GM21367 (cell line): ENCODE measurements around the gene ING5.

Experiments
- ATAC-seq: cut with Tn5 transposase; IDR thresholded peaks from one replicate; pipeline ENCODE4 v1.9.1; 2021; ENCODE audit not compliant: unreplicated experiment

ING5 gene

DNA sequence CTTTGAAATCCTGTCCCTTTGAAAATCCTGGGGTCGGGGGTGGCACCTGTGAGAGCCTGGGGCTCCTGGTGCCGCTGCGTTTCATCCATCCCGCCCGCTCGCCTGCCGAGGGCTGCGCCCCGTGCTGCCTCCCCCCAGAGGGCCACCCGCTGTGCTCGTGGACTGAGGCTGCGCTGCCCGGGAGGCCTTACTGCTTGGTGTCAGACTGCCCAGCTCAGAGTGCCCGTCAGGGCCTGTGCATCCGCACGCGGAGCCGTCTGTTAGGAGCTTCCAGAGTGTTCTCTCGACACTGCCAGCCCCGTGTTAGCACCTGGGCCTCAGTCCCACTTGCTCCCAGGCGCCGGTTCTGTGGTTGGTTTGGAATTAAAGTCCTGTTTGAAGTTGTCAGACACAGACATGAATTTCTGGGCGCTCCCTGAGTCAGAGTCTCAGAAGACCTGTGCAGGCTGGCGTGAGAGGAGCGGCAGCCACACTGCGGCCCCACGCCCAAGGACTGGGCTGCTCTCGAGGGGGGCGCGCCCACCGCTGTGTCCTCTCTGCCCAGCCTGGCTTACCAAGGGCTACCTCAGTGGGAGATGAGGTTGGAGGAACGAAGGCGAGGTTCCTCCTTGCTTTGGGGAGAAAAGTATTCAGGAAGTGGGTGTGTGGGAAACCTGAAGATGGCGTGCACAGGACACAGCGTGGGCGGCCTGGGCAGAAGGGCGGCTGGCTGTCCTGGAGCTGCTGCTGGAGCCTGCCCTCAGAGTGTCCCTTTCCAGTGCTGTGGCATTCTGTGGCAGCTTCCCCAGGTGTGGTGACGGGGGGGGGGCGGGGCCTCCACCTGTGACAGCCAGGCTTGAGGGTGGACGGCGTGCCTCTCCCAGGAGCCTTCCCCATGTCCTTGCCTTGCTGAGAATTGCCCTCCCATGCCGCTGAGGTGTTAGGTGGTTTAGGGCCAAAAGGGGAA is 29.3 kb upstream of the ING5 start:
- ATAC-seq: no peak

GRCh38 chr2:241673189-241673663 is 28.6 kb upstream of the ING5 start:
- ATAC-seq: no peak

DNA sequence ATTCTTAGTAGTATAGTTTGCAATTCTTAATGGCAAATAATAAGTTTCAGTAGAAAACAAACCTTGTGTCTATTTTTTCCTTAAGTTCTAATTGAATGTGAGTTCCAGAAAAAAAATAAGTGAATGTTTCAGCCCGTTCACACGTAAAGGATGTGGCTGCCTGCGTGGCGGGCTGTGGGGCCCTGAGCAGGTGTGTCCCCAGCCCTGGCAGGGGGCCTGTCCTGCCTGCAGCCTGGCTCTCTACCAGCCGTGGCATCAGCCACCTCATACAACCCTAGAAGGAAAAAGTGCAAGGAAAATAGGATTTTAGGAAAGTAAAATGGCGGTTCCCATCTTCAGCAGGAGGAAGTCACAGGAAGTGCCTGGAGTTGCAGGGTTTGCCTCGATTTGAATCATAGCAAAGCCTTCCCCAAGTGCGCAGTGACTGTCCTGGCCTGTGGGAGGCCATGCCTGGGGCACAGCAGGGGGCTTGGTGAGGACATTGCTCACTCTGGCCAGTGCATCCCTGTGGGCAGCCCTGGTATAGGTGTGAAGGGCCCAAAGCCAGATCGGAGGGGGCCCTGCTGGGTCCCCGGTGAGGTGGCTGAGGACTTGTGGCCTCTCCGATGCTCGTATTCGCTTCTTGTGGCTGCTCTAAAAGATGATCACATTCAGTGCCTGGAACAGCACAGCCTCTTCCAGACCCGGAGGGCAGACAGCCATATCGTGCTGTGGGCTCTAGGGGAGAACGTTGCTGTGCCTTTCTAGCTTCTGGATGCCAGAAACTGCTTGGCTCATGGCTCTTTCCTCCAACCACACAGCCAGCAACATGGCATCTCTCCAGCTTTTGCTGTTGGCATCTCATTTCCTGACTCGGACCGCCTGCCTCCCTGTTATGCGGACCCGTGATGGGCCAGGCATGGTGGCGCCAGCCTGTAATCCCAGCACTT is 27.8 kb upstream of the ING5 start:
- ATAC-seq: no peak

DNA sequence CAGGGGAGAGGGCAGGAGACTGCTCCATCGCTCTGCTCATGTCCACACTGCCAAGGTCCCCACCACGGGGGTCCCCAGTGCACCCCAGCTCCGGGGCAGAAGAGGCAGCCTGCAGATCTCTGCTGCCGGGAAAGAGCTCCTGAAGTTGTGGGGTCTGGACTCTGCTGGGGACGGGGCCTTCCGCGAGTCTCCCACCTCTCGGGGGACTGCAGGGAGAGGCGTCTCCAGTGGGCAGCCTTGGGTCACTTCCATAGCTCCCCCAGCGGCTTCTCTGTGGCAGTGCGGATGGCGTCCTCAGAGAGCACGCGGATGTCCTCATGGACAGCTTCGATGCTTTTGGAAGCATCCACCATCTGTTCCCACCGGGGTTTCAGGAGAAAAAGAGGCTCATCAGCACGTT is 26.0 kb upstream of the ING5 start:
- no peak for ATAC-seq

GRCh38 chr2:241676665-241677064 is 25.2 kb upstream of the ING5 start:
- ATAC-seq: no peak

GRCh38 chr2:241677392-241677791 is 24.4 kb upstream of the ING5 start:
- ATAC-seq: no peak

DNA sequence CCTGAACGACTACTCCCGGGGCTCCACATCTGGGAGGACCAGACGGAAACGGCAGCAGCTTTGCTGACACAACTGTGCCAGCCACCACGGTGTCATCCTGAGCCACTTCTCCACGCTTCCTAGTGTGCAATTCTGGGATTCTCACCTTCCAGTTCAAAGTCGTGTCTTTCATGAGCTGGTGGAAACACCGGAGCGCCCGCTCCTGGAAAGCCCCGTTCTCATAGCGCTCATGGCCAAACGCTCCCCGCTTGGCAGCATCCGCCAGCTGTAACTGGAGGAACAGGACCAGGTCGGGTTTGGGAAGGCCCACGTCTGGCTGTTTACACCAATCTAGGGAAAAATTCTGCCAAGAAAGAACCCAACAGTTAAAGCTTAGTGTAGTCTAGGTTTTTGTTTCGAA is 23.5 kb upstream of the ING5 start:
- ATAC-seq: no peak

DNA sequence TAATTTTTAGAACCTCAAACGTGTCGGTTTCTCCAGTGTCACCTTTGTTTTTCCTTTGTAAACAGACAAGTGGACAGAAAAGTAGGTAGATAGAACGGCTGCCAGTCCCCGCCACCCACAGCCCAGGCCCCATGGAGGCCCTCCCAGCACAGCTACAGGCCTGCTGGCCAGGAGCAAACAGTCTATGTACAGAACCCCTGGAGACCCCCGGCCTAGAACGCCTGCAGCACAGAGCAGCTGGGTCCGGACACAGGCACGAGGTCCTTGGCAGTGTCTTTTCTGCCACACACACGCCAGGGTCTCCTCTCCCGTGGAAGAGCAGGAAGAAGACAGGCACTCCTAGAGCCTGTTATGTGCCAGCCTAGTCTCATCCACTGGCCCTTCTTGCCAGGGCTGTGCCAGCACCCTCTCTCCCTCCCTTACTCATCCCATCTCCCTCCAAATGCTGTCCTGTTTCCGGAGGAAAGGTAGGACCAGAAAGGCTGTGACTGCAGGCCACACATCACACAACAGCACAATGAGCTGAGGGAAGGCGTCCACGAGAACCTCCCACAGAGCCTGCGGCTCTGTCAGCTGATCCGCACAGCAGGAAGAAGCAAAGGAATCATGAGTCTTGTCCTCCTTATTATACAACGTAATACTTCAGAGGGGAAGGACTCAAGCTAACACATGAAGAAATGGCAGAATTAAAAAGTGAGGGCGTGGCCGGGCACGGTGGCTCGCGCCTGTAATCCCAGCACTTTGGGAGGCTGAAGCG is 22.9 kb upstream of the ING5 start:
- no peak for ATAC-seq

DNA sequence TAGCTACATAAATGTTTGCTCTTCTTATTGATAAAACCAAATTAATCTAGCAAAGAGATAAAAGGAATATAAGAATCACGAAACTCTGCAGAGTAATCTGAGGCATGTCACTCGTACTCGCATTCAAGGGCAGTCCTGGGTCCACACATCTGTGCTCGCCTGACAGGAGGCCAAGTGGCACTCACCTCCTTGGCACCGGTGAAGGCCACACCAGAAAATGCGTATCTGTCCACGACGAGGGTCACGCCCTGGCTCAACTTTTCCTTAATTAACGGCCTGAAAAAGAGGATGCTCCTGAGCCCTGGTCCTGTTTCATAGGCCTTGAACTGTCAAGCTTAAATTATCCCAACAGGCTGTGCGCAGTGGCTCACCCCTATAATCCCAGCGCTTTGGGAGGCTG is 21.8 kb upstream of the ING5 start:
- no peak for ATAC-seq

- no peak for ATAC-seq
These were observed 20.8 kb upstream of the ING5 start for GRCh38 chr2:241680827-241681599.

DNA sequence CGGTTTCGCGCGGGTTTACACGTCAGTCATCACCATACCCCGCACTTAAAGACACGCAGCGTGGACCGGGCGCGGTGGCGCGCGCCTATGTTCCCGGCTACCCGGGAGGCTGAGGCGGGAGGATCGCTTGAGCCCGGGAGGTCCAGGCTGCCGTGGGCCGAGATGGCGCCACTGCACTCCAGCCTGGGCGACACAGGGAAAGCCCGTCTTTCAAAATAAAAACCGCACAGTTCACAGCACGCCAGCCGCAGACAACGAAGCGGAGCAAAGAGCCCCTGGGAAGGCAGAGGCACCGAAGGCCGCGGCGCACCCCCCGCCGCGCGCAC is 15.6 kb upstream of the ING5 start:
- no peak for ATAC-seq

- peak; percentile 92 for ATAC-seq
These were observed 15.0 kb upstream of the ING5 start, which contains the start of gene DTYMK for GRCh38 chr2:241686650-241687425. Gene DTYMK, minus strand, starts transcription at chr2:241686815. Its CDS starts 32 bp downstream, at chr2:241686783.

DNA sequence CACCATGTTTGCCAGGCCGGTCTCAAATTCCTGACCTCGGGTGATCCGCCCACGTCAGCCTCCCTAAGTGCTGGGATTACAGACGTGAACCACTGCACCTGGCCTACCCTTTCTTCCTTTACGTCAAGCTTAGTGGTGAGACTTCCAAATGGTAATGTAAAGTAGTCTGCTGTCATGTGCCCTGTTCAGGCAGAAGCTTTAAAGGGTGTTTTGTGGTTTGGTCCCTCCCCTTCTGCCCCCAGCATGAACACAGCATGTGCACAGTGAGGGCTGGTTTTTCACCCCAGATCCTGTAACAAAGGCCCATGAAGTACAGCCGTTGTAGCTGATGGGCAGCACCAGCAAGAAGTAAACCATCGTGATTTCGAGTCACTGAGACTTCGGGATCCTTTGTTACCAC is 12.5 kb upstream of the ING5 start:
- no peak for ATAC-seq

DNA sequence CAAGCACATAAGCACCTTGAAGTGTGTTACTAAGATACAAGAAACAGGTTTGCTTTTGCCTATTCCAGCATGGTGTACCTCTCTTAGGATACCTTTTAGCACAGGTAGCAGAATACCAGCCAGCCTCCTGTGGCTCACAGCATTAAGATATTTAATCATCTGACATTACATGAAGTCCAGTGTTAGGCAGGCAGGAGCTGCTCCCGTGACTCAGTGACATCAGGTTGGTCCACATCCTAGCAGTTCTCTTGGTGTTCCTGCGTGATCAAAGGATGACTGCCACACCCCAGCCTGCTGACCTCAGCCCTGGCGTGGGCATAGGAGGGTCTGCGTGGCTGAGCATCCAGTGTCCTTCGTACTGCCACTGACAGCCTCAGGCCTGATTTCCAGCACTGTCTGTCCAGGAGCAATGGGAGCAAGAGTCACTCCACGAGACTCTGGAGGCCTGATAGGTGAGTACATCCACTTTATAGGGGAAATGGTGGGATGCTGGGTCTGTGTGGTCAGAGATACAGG is 11.6 kb upstream of the ING5 start:
- ATAC-seq: no peak

GRCh38 chr2:241692448-241692847 is 9.4 kb upstream of the ING5 start:
- ATAC-seq: no peak

DNA sequence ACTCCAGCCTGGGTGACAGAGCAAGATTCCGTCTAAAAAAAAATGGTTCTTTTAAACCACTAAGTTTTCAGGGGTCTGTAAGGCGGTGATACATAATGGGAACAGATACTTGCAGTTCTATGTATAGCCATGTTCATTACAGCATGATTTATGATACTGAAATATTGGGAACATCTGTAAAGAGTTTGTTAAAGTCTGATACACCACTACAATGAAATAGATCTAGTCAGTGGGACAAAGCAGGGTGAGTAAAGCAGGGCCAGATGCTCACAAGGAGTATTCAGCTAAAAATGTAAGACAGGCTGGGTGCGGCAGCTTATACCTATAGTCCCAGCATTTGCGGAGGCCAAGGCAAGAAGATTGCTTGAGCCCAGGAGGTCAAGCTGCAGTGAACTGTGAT is 6.2 kb upstream of the ING5 start:
- no peak for ATAC-seq

GRCh38 chr2:241701149-241701398 is 765 bp upstream of the ING5 start:
- no peak for ATAC-seq

DNA sequence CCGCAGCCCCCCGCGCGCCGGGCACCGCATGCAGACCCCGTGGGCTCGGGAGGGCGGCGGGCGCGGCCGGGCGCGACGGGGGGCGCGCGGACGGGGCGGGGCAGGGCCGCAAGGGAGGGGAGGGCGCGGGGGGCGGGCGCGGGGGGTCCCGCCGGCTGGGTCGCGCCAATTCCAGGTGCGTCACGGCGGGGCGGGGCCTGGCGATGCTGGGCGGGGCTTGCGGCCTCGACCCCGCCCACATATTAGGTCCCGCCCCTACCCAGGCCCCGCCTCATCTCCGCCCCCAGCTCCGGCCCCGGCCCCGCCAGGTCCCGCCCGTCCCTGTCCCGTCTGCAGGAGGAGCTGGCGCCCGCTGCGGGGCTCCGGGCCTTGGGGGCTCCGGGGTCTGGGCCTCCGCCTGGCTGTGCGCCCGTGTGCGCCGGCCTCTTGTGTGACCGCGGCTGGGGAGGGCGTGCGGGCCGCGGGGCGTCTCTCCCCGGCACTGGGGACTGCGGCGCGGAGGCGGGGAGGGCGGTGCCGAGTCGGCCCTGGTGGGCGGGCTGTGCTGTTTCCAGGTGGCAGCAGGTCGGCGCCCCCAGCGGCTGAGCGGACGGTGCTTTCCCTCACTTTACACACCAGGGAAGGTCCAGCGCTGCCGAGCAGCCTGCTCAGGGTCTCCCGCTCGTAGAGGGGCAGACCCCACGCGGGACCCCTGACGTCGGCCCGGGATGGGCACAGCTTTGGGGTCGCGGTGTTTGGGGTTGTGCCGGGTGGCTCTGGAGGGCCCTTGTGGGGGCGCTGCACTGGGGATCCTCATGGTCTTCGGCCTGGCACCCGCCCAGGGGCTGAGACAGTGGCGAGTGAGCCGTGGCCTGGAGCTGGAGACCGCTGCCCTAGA is 554 bp downstream of the ING5 start:
- ATAC-seq: peak; percentile 59
